Esophagus squamous epithelium (tissue), 4 donors: ENCODE measurements around the gene BICDL2.

ENCODE experiments used
- CTCF ChIP-seq, 6 experiments: fragments of 450-650 bp in 4 of 6; fragments of 200-600 bp in 2 of 6; sonication (generic) in 2 of 6; IDR thresholded peaks; one replicate each; pipeline ENCODE4 v1.5.1; 2016 to 2019; ENCODE audit warnings: antibody characterized with exemption in 6 of 6, mild to moderate bottlenecking in 4 of 6, moderate library complexity in 4 of 6
- POLR2A ChIP-seq, 4 donors: fragments of 450-650 bp; IDR thresholded peaks; one replicate each; pipeline ENCODE4 v1.6.1; 2017; ENCODE audit warnings: antibody characterized with exemption in 4 of 4, mild to moderate bottlenecking in 4 of 4, moderate library complexity in 3 of 4

GRCh38 chr16:3057181-3058138 is 20.7 kb upstream of the BICDL2 start:
- no peak for TF ChIP-seq CTCF (IDR thresholded peaks at IDR 0.05)
- no peak for TF ChIP-seq POLR2A (IDR thresholded peaks at IDR 0.05)
